Thyroid gland (tissue), 4 donors: ENCODE data around the gene RBMS1.

ENCODE experiments used
- CTCF ChIP-seq, 6 experiments: fragments of 200-600 bp in 3 of 6; fragments of 450-650 bp in 3 of 6; sonication (generic) in 3 of 6; IDR thresholded peaks; one replicate each; pipeline ENCODE4 v1.5.1; 2016 to 2019; ENCODE audit warnings: antibody characterized with exemption in 6 of 6, mild to moderate bottlenecking in 2 of 6, inconsistent platforms in 1 of 6, moderate library complexity in 1 of 6
- POLR2A ChIP-seq, 2 donors: fragments of 450-650 bp; IDR thresholded peaks; one replicate each; pipeline ENCODE4 v1.6.1; 2017; ENCODE audit warnings: antibody characterized with exemption in 2 of 2, mild to moderate bottlenecking in 2 of 2, moderate library complexity in 1 of 2

GRCh38 chr2:160516547-160517365 lies 23.1 kb upstream of the RBMS1 start:
- TF ChIP-seq CTCF (IDR thresholded peaks at IDR 0.05) (no peak), POLR2A (IDR thresholded peaks at IDR 0.05) (no peak)
